Amygdala (tissue), 56 donors: ENCODE data around the gene PRDM16.

Experiments
- DNase-seq, 56 donors: peaks; one replicate each; lab custom pipeline; 2025; lab: John Stamatoyannopoulos, UW

Gene PRDM16

GRCh38 chr1:3051270-3052268 lies 17.4 kb upstream of the PRDM16 start:
- no peak for DNase-seq

- DNase-seq: no peak
Measured at GRCh38 chr1:3052501-3052900, 16.5 kb upstream of the PRDM16 start.

GRCh38 chr1:3053366-3053980 lies 15.5 kb upstream of the PRDM16 start:
- DNase-seq: no peak

GRCh38 chr1:3053986-3054385 lies 15.0 kb upstream of the PRDM16 start:
- no peak for DNase-seq

- no peak for DNase-seq
Measured at GRCh38 chr1:3054474-3054873, 14.5 kb upstream of the PRDM16 start.

- DNase-seq: no peak
Measured at GRCh38 chr1:3055051-3055450, 14.0 kb upstream of the PRDM16 start.

GRCh38 chr1:3056641-3057040 lies 12.4 kb upstream of the PRDM16 start:
- DNase-seq: no peak

- DNase-seq: no peak
Measured at GRCh38 chr1:3058263-3059030, 10.6 kb upstream of the PRDM16 start.

- no peak for DNase-seq
Measured at GRCh38 chr1:3060127-3060526, 8.9 kb upstream of the PRDM16 start.

GRCh38 chr1:3060601-3061551 lies 8.1 kb upstream of the PRDM16 start:
- no peak for DNase-seq

- DNase-seq: no peak
Measured at GRCh38 chr1:3061566-3061965, 7.4 kb upstream of the PRDM16 start.

GRCh38 chr1:3061981-3062615 lies 6.9 kb upstream of the PRDM16 start:
- DNase-seq: no peak

GRCh38 chr1:3062616-3063378 lies 6.2 kb upstream of the PRDM16 start:
- no peak for DNase-seq

GRCh38 chr1:3063379-3064295 lies 5.4 kb upstream of the PRDM16 start:
- DNase-seq: no peak

- no peak for DNase-seq
Measured at GRCh38 chr1:3064296-3064850, 4.6 kb upstream of the PRDM16 start.

- no peak for DNase-seq
Measured at GRCh38 chr1:3064901-3065300, 4.1 kb upstream of the PRDM16 start.

- DNase-seq: no peak
Measured at GRCh38 chr1:3065396-3065795, 3.6 kb upstream of the PRDM16 start.
